Stimulated activated CD4-positive, alpha-beta T cell treated with anti-CD3 and anti-CD28 coated beads, TNF-alpha, amount 100 ng/mL, for 24 hours (primary cell): ENCODE results near the gene CELF6.

ENCODE experiments used
- DNase-seq, 3 experiments: peaks; one replicate each; pipeline ENCODE4 v3.0.0-alpha.2; 2020; ENCODE audit warnings: low read depth in 3 of 3

CELF6 gene

GRCh38 chr15:72319985-72320671, at the start of gene CELF6:
TSS of gene CELF6 (minus strand) at chr15:72320157. CDS start at chr15:72319874, 283 bp downstream.
- peak; percentile 47 to 70 (median 52) for DNase-seq

DNA sequence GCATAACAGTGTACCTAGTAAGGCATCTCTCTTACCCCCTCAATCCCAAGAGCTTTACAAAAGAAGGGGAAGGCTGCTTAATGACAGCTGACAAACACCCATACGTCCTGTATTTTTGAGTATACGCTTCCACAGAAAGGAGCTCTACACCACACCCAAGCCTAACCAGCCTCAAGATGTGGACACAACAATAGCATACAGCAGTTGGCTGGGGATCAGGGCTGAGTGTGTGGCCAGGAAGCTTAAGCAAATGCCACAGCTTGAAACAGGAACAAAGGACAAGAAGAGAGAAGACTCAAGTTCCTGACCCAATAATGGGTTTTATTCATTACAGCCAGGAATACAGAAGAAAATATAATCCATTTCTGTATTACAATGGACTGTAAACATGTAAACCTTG, 48.9 kb upstream of the CELF6 start:
- DNase-seq, result no peak

- no peak for DNase-seq
Measured at GRCh38 chr15:72368325-72368724, 48.4 kb upstream of the CELF6 start.

- DNase-seq, result no peak
Measured at GRCh38 chr15:72365844-72366243, 45.9 kb upstream of the CELF6 start.

GRCh38 chr15:72361176-72361575, 41.2 kb upstream of the CELF6 start:
- DNase-seq, result no peak

GRCh38 chr15:72358650-72359171, 38.8 kb upstream of the CELF6 start:
- no peak for DNase-seq

DNA sequence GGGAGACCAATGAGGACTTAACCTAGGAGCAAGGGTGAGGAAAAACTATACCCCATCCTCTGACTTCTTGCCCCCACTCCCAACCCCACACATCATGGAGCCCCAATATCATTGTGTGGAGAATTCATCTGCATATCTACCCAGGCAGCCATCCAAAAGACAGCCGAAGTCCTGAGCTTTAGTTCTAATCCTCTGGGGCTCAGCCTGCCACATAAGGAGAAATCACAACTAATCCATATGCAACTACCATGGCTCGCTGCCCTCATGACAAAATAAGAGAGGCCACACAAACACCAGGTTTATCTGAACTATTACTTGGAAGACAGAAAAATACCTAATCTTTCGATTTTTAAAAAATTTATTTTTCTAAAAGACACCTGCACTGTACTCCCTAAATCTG, 38.2 kb upstream of the CELF6 start:
- DNase-seq, result no peak

GRCh38 chr15:72354496-72354895, 34.5 kb upstream of the CELF6 start:
- DNase-seq, result no peak

DNA sequence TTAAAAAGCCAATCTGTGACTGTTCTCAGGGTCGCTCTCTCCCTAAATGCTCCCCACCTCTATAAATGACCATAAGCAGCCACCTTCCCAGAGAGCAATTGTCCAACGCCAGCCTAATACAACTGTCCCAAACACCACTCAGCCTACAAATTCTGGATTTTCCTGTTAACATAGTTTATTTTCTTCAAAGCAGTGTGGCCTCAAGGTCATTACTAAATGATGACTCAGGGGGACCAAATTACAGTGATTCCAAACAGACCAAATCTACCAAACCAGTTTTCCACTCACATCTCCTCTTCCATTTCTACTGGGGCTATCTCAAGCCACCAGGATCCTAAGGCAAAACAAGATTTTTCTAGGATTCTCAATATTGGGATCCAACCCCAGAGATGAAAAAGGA, 33.3 kb upstream of the CELF6 start:
- DNase-seq, result no peak

DNA sequence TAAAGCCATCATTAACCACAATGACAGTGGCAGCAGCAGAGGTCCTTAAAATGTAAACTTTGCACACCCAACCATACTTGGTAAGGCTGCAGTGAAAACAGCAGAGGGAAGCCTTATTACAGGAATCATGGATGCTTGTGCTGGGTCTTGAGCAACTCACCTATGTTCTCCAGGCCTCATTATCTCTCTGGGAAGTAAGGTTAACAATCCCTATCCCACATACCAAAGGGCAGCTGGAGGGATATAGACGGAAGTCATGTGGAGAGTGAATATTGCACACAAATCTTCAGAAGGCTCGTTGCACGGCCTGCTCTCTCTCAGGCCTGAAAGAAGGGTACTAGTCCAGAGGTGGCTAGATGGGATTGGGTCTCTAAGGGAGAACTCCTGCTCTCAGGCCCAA, 25.8 kb upstream of the CELF6 start:
- no peak for DNase-seq

GRCh38 chr15:72345280-72345679, 25.3 kb upstream of the CELF6 start:
- no peak for DNase-seq

GRCh38 chr15:72344602-72345001, 24.6 kb upstream of the CELF6 start:
- no peak for DNase-seq

DNA sequence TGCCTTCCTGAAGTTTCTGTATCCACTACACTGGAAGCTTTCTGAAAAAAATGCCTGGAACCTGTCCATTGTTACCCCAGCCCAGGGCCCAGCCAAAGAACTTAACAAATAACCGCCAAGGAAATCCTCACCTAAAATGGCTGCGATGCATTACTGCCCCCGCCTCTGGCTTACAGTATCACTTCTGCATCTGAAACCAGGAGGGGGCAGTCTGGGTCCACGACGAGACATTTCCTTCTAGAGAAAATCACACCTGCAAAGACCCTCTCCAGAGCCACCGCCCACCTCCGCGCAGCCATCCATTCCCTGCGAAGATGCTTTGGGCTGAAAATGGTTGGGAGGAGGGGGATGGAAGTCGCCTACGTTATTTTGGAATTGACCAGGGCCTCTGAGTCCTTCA, 22.4 kb upstream of the CELF6 start:
- peak in 1 of 3 experiments; percentile 13 for DNase-seq

- DNase-seq, result no peak
Measured at GRCh38 chr15:72341361-72341760, 21.4 kb upstream of the CELF6 start.

DNA sequence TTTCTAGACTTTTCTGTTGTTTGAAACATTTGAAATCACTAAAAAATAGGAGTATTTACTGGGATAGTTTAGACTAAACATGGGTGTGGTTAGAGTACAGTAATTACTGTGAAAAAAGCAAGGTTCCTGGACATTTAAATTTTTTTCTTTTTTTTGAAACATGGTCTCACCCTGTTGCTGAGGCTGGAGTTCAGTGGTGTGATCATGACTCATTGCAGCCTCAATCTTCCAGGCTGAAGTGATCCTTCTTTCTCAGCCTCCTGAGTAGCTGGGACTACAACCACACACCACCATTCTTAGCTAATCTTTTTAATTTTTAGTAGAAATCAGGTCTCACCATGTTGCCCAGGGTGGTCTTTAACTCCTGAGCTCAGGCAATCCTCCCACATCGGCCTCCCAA, 20.4 kb upstream of the CELF6 start:
- no peak for DNase-seq

DNA sequence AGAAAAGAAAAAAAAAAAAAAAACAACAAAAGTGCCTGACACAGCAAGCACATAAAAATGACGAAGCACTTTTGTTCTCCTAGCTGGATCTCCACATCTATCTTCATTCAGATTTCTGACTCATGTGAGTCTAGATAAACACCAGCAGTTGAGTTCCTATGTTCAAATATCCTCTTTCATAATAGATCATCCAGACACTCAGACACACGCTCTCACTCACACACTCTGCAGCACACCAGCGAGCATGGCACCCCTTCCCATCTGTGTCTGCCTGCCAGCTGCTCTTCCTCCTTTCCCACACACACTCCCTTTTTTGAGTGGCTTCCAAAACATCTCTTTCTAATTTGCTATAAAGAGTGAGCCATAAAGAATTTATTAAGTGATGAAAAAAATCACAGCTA, 19.8 kb upstream of the CELF6 start:
- DNase-seq, result no peak

DNA sequence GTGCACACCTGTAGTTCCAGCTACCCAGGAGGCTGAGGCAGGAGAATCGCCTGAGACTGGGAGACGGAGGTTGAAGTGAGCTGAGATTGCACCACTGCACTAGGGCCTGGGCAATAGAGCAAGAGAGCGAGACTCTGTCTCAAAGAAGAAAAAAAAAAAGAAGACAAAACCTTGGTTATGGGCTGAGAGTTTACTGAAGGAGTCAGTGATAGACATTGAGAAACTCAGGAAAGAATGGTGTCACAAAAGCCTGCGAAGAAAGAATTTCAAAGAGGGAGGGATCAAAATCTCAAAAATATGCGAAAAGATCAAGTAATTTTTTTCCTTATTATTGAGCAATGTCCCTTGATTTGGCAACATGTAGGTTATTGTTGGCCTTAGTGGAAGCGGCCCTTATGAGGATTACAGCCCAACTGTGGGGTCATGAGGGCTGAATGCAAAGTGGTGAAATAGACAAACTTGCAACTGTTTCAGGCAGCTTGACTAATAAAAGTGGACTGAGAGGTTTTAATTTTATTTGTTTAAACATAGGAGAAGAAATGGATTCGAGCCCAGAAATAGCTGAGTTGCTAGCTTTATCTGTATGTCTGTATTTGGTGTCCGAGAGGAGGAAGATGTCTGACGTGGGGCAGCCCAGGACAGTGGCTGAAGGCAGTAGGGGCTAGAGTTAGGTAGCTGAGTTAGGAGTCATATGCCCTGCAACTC, 18.8 kb upstream of the CELF6 start:
- no peak for DNase-seq

- DNase-seq, result no peak
Measured at GRCh38 chr15:72338148-72338547, 18.2 kb upstream of the CELF6 start.

- no peak for DNase-seq
Measured at GRCh38 chr15:72334842-72335241, 14.9 kb upstream of the CELF6 start.

DNA sequence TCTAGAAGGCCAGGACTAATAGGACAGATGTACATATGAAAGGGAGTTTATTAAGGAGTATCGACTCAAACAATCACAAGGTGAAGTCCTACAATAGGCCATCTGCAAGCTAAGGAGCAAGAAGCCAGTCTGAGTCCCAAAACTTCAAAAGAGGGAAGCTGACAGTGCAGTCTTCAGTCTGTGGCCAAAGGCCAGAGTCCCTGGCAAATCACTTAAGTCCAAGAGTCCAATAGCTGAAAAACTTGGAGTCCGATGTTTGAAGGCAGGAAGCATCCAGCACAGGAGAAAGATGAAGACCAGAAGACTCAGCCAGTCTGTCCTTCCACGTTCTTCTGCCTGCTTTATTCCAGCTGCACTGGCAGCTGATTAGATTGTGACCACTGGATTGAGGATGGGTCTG, 11.1 kb upstream of the CELF6 start:
- no peak for DNase-seq

GRCh38 chr15:72323752-72324151, 3.8 kb upstream of the CELF6 start:
- DNase-seq, result no peak

GRCh38 chr15:72319360-72319984, 485 bp downstream of the CELF6 start:
- DNase-seq, result peak in 1 of 3 experiments; percentile 26

DNA sequence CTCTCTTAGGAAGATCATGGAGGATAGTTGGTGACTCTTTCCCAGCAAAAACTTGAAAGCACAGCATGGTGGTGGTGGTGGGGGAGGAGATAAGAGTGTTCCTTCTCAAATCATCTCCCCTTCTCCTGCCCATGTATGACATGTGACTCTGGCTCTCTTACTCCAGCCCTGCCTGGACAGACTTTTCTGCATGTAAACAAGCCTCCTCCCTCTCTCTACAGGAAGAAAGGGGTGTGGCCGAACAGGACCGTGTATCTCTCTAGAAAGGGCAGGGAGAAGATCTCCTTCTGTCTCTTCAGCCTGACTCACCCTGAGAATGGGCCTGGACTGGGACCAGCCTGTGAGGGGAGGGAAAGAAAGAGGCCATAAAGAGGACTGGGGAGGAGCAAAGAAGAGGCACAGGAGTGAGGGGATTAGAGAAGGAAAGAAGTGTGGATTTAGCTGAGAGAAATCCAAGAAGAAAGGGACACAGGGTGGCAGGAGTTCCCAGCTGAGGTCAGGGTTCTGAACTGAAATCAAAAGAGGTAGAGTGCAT, 1.5 kb downstream of the CELF6 start:
- DNase-seq, result no peak
